ENCODE results near the gene ARHGAP29.

- TF ChIP-seq CTCF (IDR thresholded peaks at IDR 0.05): no peak
- no peak for TF ChIP-seq POLR2AphosphoS5 (IDR thresholded peaks at IDR 0.05; ENCODE audit: low read depth, low read length)
- TF ChIP-seq SIN3A (IDR thresholded peaks at IDR 0.05; ENCODE audit: borderline replicate concordance, insufficient read depth, low read depth, low read length): no peak
- no peak for TF ChIP-seq REST (IDR thresholded peaks at IDR 0.05; ENCODE audit: insufficient read depth in 1 of 2, low read depth in 2 of 2, low read length in 1 of 2)
Measured at GRCh38 chr1:94274561-94274960, 37.2 kb upstream of the ARHGAP29 start.

Data from Panc1 (cell line).